WTC11 (cell line): ENCODE data around the gene SERPINE1. TPM values are rescaled to one million over a fixed set of nuclear protein-coding genes. Genes with fewer than 3 reads are reported as not detected.

Experiments
- ATAC-seq: fragments of 200-7000 bp; cut with Tn5 transposase; 2 replicates; pipeline ENCODE4 v1.10.0; 2021; ENCODE audit warnings: mild to moderate bottlenecking, moderate library complexity
- CTCF ChIA-PET: fragments of 300-600 bp; sonication (Branson Sonifier 250); formaldehyde crosslinking; loops from one replicate; lab custom pipeline; 2021; ENCODE audit warnings: antibody characterized with exemption; lab: Charles Lee
- POLR2A ChIA-PET: fragments of 350-600 bp; sonication (Branson Sonifier 250); formaldehyde crosslinking; loops from one replicate; lab custom pipeline; 2021; ENCODE audit warnings: antibody characterized with exemption; lab: Charles Lee
- DNase-seq: peaks from one replicate; pipeline ENCODE4 v3.0.0; 2021; ENCODE audit warnings: low spot score
- H3K27ac Mint-ChIP-seq: 2 replicates; pipeline ENCODE4 v1.8.0; 2021; ENCODE audit warnings: mixed read lengths
- H3K27me3 Mint-ChIP-seq: 2 replicates; pipeline ENCODE4 v1.8.0; 2021; ENCODE audit warnings: low read depth, mild to moderate bottlenecking, moderate library complexity, mixed read lengths
- H3K36me3 Mint-ChIP-seq: 2 replicates; pipeline ENCODE4 v1.8.0; 2021; ENCODE audit warnings: mixed read lengths
- H3K4me1 Mint-ChIP-seq: 2 replicates; pipeline ENCODE4 v1.8.0; 2022; ENCODE audit warnings: mixed read lengths
- H3K4me3 Mint-ChIP-seq: 2 replicates; pipeline ENCODE4 v1.8.0; 2021; ENCODE audit warnings: mild to moderate bottlenecking, moderate library complexity, mixed read lengths
- H3K9me3 Mint-ChIP-seq: 2 replicates; pipeline ENCODE4 v1.8.0; 2021; ENCODE audit warnings: mixed read lengths
- ATF6 ChIP-seq: sonication (generic); formaldehyde crosslinking; IDR thresholded peaks from 2 replicates; pipeline ENCODE4 v1.8.1; 2023; ENCODE audit warnings: mild to moderate bottlenecking, missing genetic modification reagents
- KAT7 ChIP-seq: sonication (generic); formaldehyde crosslinking; IDR thresholded peaks from 2 replicates; pipeline ENCODE4 v1.8.1; 2023; ENCODE audit warnings: missing genetic modification reagents, mild to moderate bottlenecking, borderline replicate concordance
- NR3C1 ChIP-seq: sonication (generic); formaldehyde crosslinking; conservative IDR thresholded peaks from 2 replicates; pipeline ENCODE4 v1.8.1; 2023; ENCODE audit warnings: low read depth, mild to moderate bottlenecking, missing genetic modification reagents
- SP1 ChIP-seq: sonication (generic); formaldehyde crosslinking; conservative IDR thresholded peaks from 2 replicates; pipeline ENCODE4 v1.8.1; 2022; ENCODE audit warnings: missing genetic modification reagents
- USF1 ChIP-seq: sonication (generic); formaldehyde crosslinking; IDR thresholded peaks from 2 replicates; pipeline ENCODE4 v1.8.0; 2022; ENCODE audit warnings: mild to moderate bottlenecking, missing genetic modification reagents
- ZBTB21 ChIP-seq: sonication (generic); formaldehyde crosslinking; IDR thresholded peaks from 2 replicates; pipeline ENCODE4 v1.8.1; 2023; ENCODE audit warnings: mild to moderate bottlenecking, missing genetic modification reagents, borderline replicate concordance
- microRNA-seq: library from miRNA; unstranded; fragments of <30 nt; microRNA quantifications from one replicate; pipeline ENCODE4 v1.2.0, GENCODE V29; 2022; ENCODE audit warnings: borderline number of aligned reads
- total RNA-seq: library from RNA; stranded (reverse); gene quantifications from 3 replicates; pipeline ENCODE4 v1.2.3, GENCODE V29; 2021
- TF ChIP-seq, protein P1 (sequence below): sonication (generic); formaldehyde crosslinking; IDR thresholded peaks from 2 replicates; pipeline ENCODE4 v1.8.1; 2022; ENCODE audit warnings: low read depth, mild to moderate bottlenecking, moderate library complexity, missing genetic modification reagents, borderline replicate concordance

SERPINE1 gene
- total RNA-seq, 1 experiment from 2014 or later, result 2.6 TPM

GRCh38 chr7:101186844-101187428, 60.0 kb downstream of the SERPINE1 start:
- Mint-ChIP-seq H3K9me3 (no peaks in the 10 kb centered on the region), H3K27me3 (peaks cover 8% of the 10 kb centered on the region), H3K27ac (no peak overlapping the region), H3K4me3 (no peak overlapping the region), H3K4me1 (peaks cover 7% of the 10 kb centered on the region)
- no peak for ATAC-seq
- no peak for DNase-seq
- POLR2A ChIA-PET, result no interaction called here
- TF ChIP-seq, protein P1, sequence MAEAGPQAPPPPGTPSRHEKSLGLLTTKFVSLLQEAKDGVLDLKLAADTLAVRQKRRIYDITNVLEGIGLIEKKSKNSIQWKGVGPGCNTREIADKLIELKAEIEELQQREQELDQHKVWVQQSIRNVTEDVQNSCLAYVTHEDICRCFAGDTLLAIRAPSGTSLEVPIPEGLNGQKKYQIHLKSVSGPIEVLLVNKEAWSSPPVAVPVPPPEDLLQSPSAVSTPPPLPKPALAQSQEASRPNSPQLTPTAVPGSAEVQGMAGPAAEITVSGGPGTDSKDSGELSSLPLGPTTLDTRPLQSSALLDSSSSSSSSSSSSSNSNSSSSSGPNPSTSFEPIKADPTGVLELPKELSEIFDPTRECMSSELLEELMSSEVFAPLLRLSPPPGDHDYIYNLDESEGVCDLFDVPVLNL (CRISPR knock-in tag), result no peak
- no peak for TF ChIP-seq ATF6
- no peak for TF ChIP-seq USF1 (CRISPR knock-in tag)
- TF ChIP-seq KAT7 (CRISPR knock-in tag), result no peak
- no peak for TF ChIP-seq ZBTB21 (CRISPR knock-in tag)
- no peak for TF ChIP-seq NR3C1 (CRISPR knock-in tag)
- no peak for TF ChIP-seq SP1
- TF ChIP-seq, all 79 proteins: peak for 0
- CTCF ChIA-PET, result interaction anchor here (0.6 to 0.9 kb wide), 6 partner anchors 15 to 171 kb away, joined by 3 to 6 read pairs (median 4); no protein-coding TSS in a partner anchor
- no peaks in the 10 kb centered on the region for H3K36me3 Mint-ChIP-seq

Small RNA genes lying within 50 kb of the gene (microRNA-seq; reads per million reads assigned to microRNA genes)
- gene MIR4653, result not detected

Other genes starting within 250 kb of the SERPINE1 start
- 3.9 to 4.8 TPM (median 4.6 TPM) in 3 replicates for gene UFSP1, start 237.4 kb upstream of the SERPINE1 start, total RNA-seq
- 6.4 to 7.7 TPM (median 6.6 TPM) in 3 replicates for gene ACHE, start 231.2 kb upstream of the SERPINE1 start, total RNA-seq
- 50.6 to 74.8 TPM (median 67.2 TPM) in 3 replicates for gene MUC3A, start 177.6 kb upstream of the SERPINE1 start, total RNA-seq
- gene MUC12, start 157.5 kb upstream of the SERPINE1 start, total RNA-seq, result 5.7 to 6.5 TPM (median 5.8 TPM) in 3 replicates
- not detected in 3 replicates for gene MUC17, start 107.0 kb upstream of the SERPINE1 start, total RNA-seq
- 23.1 to 24.2 TPM (median 23.4 TPM) in 3 replicates for gene TRIM56, start 41.6 kb upstream of the SERPINE1 start, total RNA-seq
- gene AP1S1, start 27.4 kb downstream of the SERPINE1 start, total RNA-seq, result 60.7 to 80.0 TPM (median 78.2 TPM) in 3 replicates
- 5.2 to 6.4 TPM (median 5.6 TPM) in 3 replicates for gene VGF, start 38.5 kb downstream of the SERPINE1 start, total RNA-seq
- 0.32 to 0.62 TPM (median 0.39 TPM) in 3 replicates for gene NAT16, start 53.2 kb downstream of the SERPINE1 start, total RNA-seq
- 0.81 to 0.92 TPM (median 0.82 TPM) in 3 replicates for gene MOGAT3, start 73.9 kb downstream of the SERPINE1 start, total RNA-seq
- gene PLOD3, start 90.5 kb downstream of the SERPINE1 start, total RNA-seq, result 45.3 to 48.3 TPM (median 48.1 TPM) in 3 replicates
- gene ZNHIT1, start 91.1 kb downstream of the SERPINE1 start, total RNA-seq, result 61.9 to 63.9 TPM (median 62.8 TPM) in 3 replicates
- gene CLDN15, start 110.7 kb downstream of the SERPINE1 start, total RNA-seq, result 5.9 to 6.9 TPM (median 6.5 TPM) in 3 replicates
- 121 to 123 TPM (median 122 TPM) in 3 replicates for gene FIS1, start 118.0 kb downstream of the SERPINE1 start, total RNA-seq
- 13.7 to 16.6 TPM (median 15.5 TPM) in 3 replicates for gene IFT22, start 194.7 kb downstream of the SERPINE1 start, total RNA-seq
- gene COL26A1, start 235.8 kb downstream of the SERPINE1 start, total RNA-seq, result 64.4 to 70.9 TPM (median 67.0 TPM) in 3 replicates